Measurements from ENCODE around the gene RPH3AL.
A peak's percentile ranks its signal among the peaks of the same experiment; 100 is the strongest.
"Not testable (repeated sequence)": the region's sequence is repeated elsewhere in the genome, so short reads cannot be mapped to it uniquely, and the experiment has no call there.

Gene RPH3AL

GRCh38 chr17:335691-336090 lies 16.9 kb downstream of the RPH3AL start:
- no peak for ATAC-seq

GRCh38 chr17:334974-335481 lies 17.6 kb downstream of the RPH3AL start:
- ATAC-seq, result no peak

- peak in 1 of 2 donors; percentile 16 for ATAC-seq
These were observed 18.8 kb downstream of the RPH3AL start for GRCh38 chr17:333626-334396.

- ATAC-seq, result no peak
These were observed 19.9 kb downstream of the RPH3AL start for GRCh38 chr17:332558-333322.

GRCh38 chr17:332023-332422 lies 20.6 kb downstream of the RPH3AL start:
- no peak for ATAC-seq

GRCh38 chr17:330993-331701 lies 21.5 kb downstream of the RPH3AL start:
- ATAC-seq, result peak in 1 of 2 donors; percentile 21

- ATAC-seq, result no peak
These were observed 22.7 kb downstream of the RPH3AL start for GRCh38 chr17:329784-330420.

GRCh38 chr17:327971-328370 lies 24.6 kb downstream of the RPH3AL start:
- ATAC-seq, result no peak

GRCh38 chr17:327296-327695 lies 25.3 kb downstream of the RPH3AL start:
- ATAC-seq, result no peak

- no peak for ATAC-seq
These were observed 26.5 kb downstream of the RPH3AL start for GRCh38 chr17:326010-326621.

GRCh38 chr17:325270-326009 lies 27.2 kb downstream of the RPH3AL start:
- ATAC-seq, result no peak

GRCh38 chr17:323721-324571 lies 28.7 kb downstream of the RPH3AL start:
- ATAC-seq, result no peak

- no peak for ATAC-seq
These were observed 29.4 kb downstream of the RPH3AL start for GRCh38 chr17:323181-323580.

- ATAC-seq, result no peak
These were observed 30.4 kb downstream of the RPH3AL start for GRCh38 chr17:322006-322780.

GRCh38 chr17:321386-321941 lies 31.1 kb downstream of the RPH3AL start:
- ATAC-seq, result no peak

GRCh38 chr17:320809-321385 lies 31.7 kb downstream of the RPH3AL start:
- no peak for ATAC-seq

GRCh38 chr17:320139-320538 lies 32.5 kb downstream of the RPH3AL start:
- no peak for ATAC-seq

- no peak for ATAC-seq
These were observed 33.3 kb downstream of the RPH3AL start for GRCh38 chr17:319266-319665.

- ATAC-seq, result not testable (repeated sequence)
These were observed 35.5 kb downstream of the RPH3AL start for GRCh38 chr17:317070-317469.
